Measurements from ENCODE around the gene CAPS2.

CAPS2 gene

GRCh38 chr12:75315518-75315917, 14.6 kb downstream of the CAPS2 start:
- DNase-seq (ENCODE audit: low spot score) = no peak
- TF ChIP-seq CTCF (IDR thresholded peaks at IDR 0.05; ENCODE audit: extremely low read depth, insufficient read depth, missing control alignments) = no peak
- in situ Hi-C loops (cut with MboI; ENCODE audit: low pct_unique_long_range_greater_than_20kb, low sequenced_read_pairs, unreplicated experiment) = no loop called here

- TF ChIP-seq CTCF (IDR thresholded peaks at IDR 0.05; ENCODE audit: extremely low read depth, insufficient read depth, missing control alignments) = no peak
- DNase-seq (ENCODE audit: low spot score) = no peak
- in situ Hi-C loops (cut with MboI; ENCODE audit: low pct_unique_long_range_greater_than_20kb, low sequenced_read_pairs, unreplicated experiment) = no loop called here
Measured at GRCh38 chr12:75311369-75311768, 18.8 kb downstream of the CAPS2 start.

- no peak for TF ChIP-seq CTCF (IDR thresholded peaks at IDR 0.05; ENCODE audit: extremely low read depth, insufficient read depth, missing control alignments)
- in situ Hi-C loops (cut with MboI; ENCODE audit: low pct_unique_long_range_greater_than_20kb, low sequenced_read_pairs, unreplicated experiment) = no loop called here
Measured at GRCh38 chr12:75308279-75308678, 21.8 kb downstream of the CAPS2 start.

GRCh38 chr12:75305412-75306332, 24.5 kb downstream of the CAPS2 start:
- in situ Hi-C loops (cut with MboI; ENCODE audit: low pct_unique_long_range_greater_than_20kb, low sequenced_read_pairs, unreplicated experiment) = no loop called here
- no peak for TF ChIP-seq CTCF (IDR thresholded peaks at IDR 0.05; ENCODE audit: extremely low read depth, insufficient read depth, missing control alignments)

More at GRCh38 chr12:75308279-75308678, 21.8 kb downstream of the CAPS2 start:
- no peak for DNase-seq (ENCODE audit: low spot score)

GRCh38 chr12:75302781-75303180, 27.3 kb downstream of the CAPS2 start:
- TF ChIP-seq CTCF (IDR thresholded peaks at IDR 0.05; ENCODE audit: extremely low read depth, insufficient read depth, missing control alignments) = no peak
- no peak for DNase-seq (ENCODE audit: low spot score)
- in situ Hi-C loops (cut with MboI; ENCODE audit: low pct_unique_long_range_greater_than_20kb, low sequenced_read_pairs, unreplicated experiment) = no loop called here

More at GRCh38 chr12:75305412-75306332, 24.5 kb downstream of the CAPS2 start:
- no peak for DNase-seq (ENCODE audit: low spot score)

GRCh38 chr12:75302225-75302624, 27.9 kb downstream of the CAPS2 start:
- no peak for TF ChIP-seq CTCF (IDR thresholded peaks at IDR 0.05; ENCODE audit: extremely low read depth, insufficient read depth, missing control alignments)
- in situ Hi-C loops (cut with MboI; ENCODE audit: low pct_unique_long_range_greater_than_20kb, low sequenced_read_pairs, unreplicated experiment) = no loop called here

More at GRCh38 chr12:75302225-75302624, 27.9 kb downstream of the CAPS2 start:
- no peak for DNase-seq (ENCODE audit: low spot score)

Measured in GM13977 (cell line).